ENCODE results near the gene FASTK. TPM values are rescaled to one million over a fixed set of nuclear protein-coding genes. Genes with fewer than 3 reads are reported as not detected.

Gene FASTK
- total and polyA plus RNA-seq, 4 donors = 28.9 to 108 (median 89.9) TPM

GRCh38 chr7:151038951-151039849 is 41.4 kb downstream of the FASTK start:
- 48 to 52% methylated on average over 12 of the region's 12 CpGs for WGBS, 2 donors
- TF ChIP-seq CTCF (IDR thresholded peaks at IDR 0.05; ENCODE audit: control extremely low read depth, extremely low read depth) = no peak
- peak; percentile 65 for ATAC-seq (ENCODE audit: insufficient read depth, low FRiP score)

GRCh38 chr7:151035902-151036301 is 44.7 kb downstream of the FASTK start:
- no peak for TF ChIP-seq CTCF (IDR thresholded peaks at IDR 0.05; ENCODE audit: control extremely low read depth, extremely low read depth)
- DNase-seq = no peak
- peaks cover 0 to 33% (median 3%) of the 10 kb centered on the region in 4 donors for H3K36me3 ChIP-seq (ENCODE audit: control insufficient read depth in 4 of 4, insufficient read depth in 4 of 4, low read length in 4 of 4)
- no peak for ATAC-seq (ENCODE audit: insufficient read depth, low FRiP score)
- H3K9ac ChIP-seq (ENCODE audit: insufficient read depth in 1 of 2, low read length in 2 of 2) = no peak overlapping the region
- H3K27ac ChIP-seq (ENCODE audit: low read depth in 1 of 2, low read length in 1 of 2) = no peak overlapping the region
- no peaks in the 10 kb centered on the region for H3K27me3 ChIP-seq (ENCODE audit: control insufficient read depth in 3 of 3, insufficient read depth in 3 of 3, low read length in 2 of 3)
- no peak overlapping the region for H3K4me3 ChIP-seq
- peaks cover 0 to 8% (median 0%) of the 10 kb centered on the region in 5 donors for H3K4me1 ChIP-seq (ENCODE audit: control insufficient read depth in 5 of 5, insufficient read depth in 5 of 5, low read length in 5 of 5)
- H3K9me3 ChIP-seq (ENCODE audit: control insufficient read depth in 4 of 4, insufficient read depth in 3 of 4, low read length in 3 of 4) = no peaks in the 10 kb centered on the region
- WGBS, 2 donors = 94 to 95% methylated on average over 17 of the region's 17 CpGs

More at GRCh38 chr7:151038951-151039849, 41.4 kb downstream of the FASTK start:
- peaks cover 0 to 33% (median 5%) of the 10 kb centered on the region in 4 donors for H3K36me3 ChIP-seq (ENCODE audit: control insufficient read depth in 4 of 4, insufficient read depth in 4 of 4, low read length in 4 of 4)
- peaks cover 0 to 8% (median 0%) of the 10 kb centered on the region in 5 donors for H3K4me1 ChIP-seq (ENCODE audit: control insufficient read depth in 5 of 5, insufficient read depth in 5 of 5, low read length in 5 of 5)
- no peaks in the 10 kb centered on the region for H3K27me3 ChIP-seq (ENCODE audit: control insufficient read depth in 3 of 3, insufficient read depth in 3 of 3, low read length in 2 of 3)
- H3K9ac ChIP-seq (ENCODE audit: insufficient read depth in 1 of 2, low read length in 2 of 2) = no peak overlapping the region
- H3K4me3 ChIP-seq = no peak overlapping the region
- peaks cover 0 to 2% (median 0%) of the 10 kb centered on the region in 4 donors for H3K9me3 ChIP-seq (ENCODE audit: control insufficient read depth in 4 of 4, insufficient read depth in 3 of 4, low read length in 3 of 4)
- H3K27ac ChIP-seq (ENCODE audit: low read depth in 1 of 2, low read length in 1 of 2) = peak overlapping the region; percentile 16 to 50
- peak in 2 of 3 donors; percentile 21 to 48 for DNase-seq

GRCh38 chr7:151035026-151035717 is 45.4 kb downstream of the FASTK start:
- ATAC-seq (ENCODE audit: insufficient read depth, low FRiP score) (no peak), DNase-seq (no peak)
- H3K9me3 ChIP-seq (ENCODE audit: control insufficient read depth in 4 of 4, insufficient read depth in 3 of 4, low read length in 3 of 4) = no peaks in the 10 kb centered on the region
- no peak overlapping the region for H3K27ac ChIP-seq (ENCODE audit: low read depth in 1 of 2, low read length in 1 of 2)
- TF ChIP-seq CTCF (IDR thresholded peaks at IDR 0.05; ENCODE audit: control extremely low read depth, extremely low read depth) = no peak
- peaks cover 0 to 8% (median 0%) of the 10 kb centered on the region in 5 donors for H3K4me1 ChIP-seq (ENCODE audit: control insufficient read depth in 5 of 5, insufficient read depth in 5 of 5, low read length in 5 of 5)
- no peak overlapping the region for H3K4me3 ChIP-seq
- H3K27me3 ChIP-seq (ENCODE audit: control insufficient read depth in 3 of 3, insufficient read depth in 3 of 3, low read length in 2 of 3) = no peaks in the 10 kb centered on the region
- H3K9ac ChIP-seq (ENCODE audit: insufficient read depth in 1 of 2, low read length in 2 of 2) = no peak overlapping the region
- 92 to 94% methylated on average over 19 to 21 of the region's 21 CpGs for WGBS, 2 donors
- H3K36me3 ChIP-seq (ENCODE audit: control insufficient read depth in 4 of 4, insufficient read depth in 4 of 4, low read length in 4 of 4) = peaks cover 0 to 33% (median 3%) of the 10 kb centered on the region in 4 donors

Measured in lung (tissue), 12 donors.